Measurements from ENCODE around the gene BIRC7. TPM values are rescaled to one million over a fixed set of nuclear protein-coding genes. Genes with fewer than 3 reads are reported as not detected.
A peak's percentile ranks its signal among the peaks of the same experiment; 100 is the strongest.

The BIRC7 gene
- polyA plus RNA-seq, 1 donor (not counting 4 experiments of a cell fraction or from before 2014, with no cell fraction given) = not detected

- no peaks in the 10 kb centered on the region for H3K9me3 ChIP-seq (ENCODE audit: control insufficient read depth, low read depth, low read length)
- TF ChIP-seq EZH2 (IDR thresholded peaks at IDR 0.05; ENCODE audit: low read length) = no peak
- no peak for TF ChIP-seq CTCF (optimal IDR thresholded peaks at IDR 0.05 in 1 of 3, IDR thresholded peaks at IDR 0.05 in 1 of 3, conservative IDR thresholded peaks at IDR 0.05 in 1 of 3; ENCODE audit: extremely low read depth in 1 of 3, insufficient read depth in 2 of 3, low read length in 3 of 3)
- no peak overlapping the region for H3K9ac ChIP-seq (ENCODE audit: control insufficient read depth, extremely low read depth, insufficient read depth, low read length)
- peaks cover 5% of the 10 kb centered on the region for H3K4me1 ChIP-seq (ENCODE audit: control insufficient read depth, extremely low read depth, insufficient read depth, low read length)
- H4K20me1 ChIP-seq (ENCODE audit: control insufficient read depth, extremely low read depth, insufficient read depth, low read length) = peaks cover 62% of the 10 kb centered on the region
- no peak overlapping the region for H3K4me3 ChIP-seq (ENCODE audit: control insufficient read depth in 2 of 3, extremely low read depth in 1 of 3, insufficient read depth in 2 of 3, low read depth in 1 of 3, low read length in 3 of 3)
- dilution Hi-C loops (cut with MboI; ENCODE audit: extremely low pct_ligation_motif_present, low sequenced_read_pairs) = no loop called here
- H2AFZ ChIP-seq (ENCODE audit: control insufficient read depth, low read length) = no peak overlapping the region
- FAIRE-seq (no peak), DNase-seq (ENCODE audit: low read depth, low spot score) (no peak)
- no peak overlapping the region for H3K4me2 ChIP-seq (ENCODE audit: control insufficient read depth, extremely low read depth, insufficient read depth, low read depth, low read length)
- no peaks in the 10 kb centered on the region for H3K27me3 ChIP-seq (ENCODE audit: control insufficient read depth, extremely low read depth, insufficient read depth, low read length)
- H3K79me2 ChIP-seq (ENCODE audit: control insufficient read depth, insufficient read depth, low read length) = peaks cover 86% of the 10 kb centered on the region
- H3K36me3 ChIP-seq (ENCODE audit: control insufficient read depth in 2 of 2, extremely low read depth in 1 of 2, insufficient read depth in 2 of 2, low read length in 2 of 2) = peaks cover 39 to 42% of the 10 kb centered on the region in 2 experiments
- H3K9me1 ChIP-seq (ENCODE audit: control insufficient read depth, extremely low read depth, insufficient read depth, low read length) = peaks cover 2% of the 10 kb centered on the region
- H3K27ac ChIP-seq (ENCODE audit: control insufficient read depth, insufficient read depth, low read length) = no peak overlapping the region
Measured at GRCh38 chr20:63208346-63208909, 27.3 kb upstream of the BIRC7 start.

GRCh38 chr20:63210011-63210605 lies 25.6 kb upstream of the BIRC7 start:
- Histone ChIP-seq H3K9ac (ENCODE audit: control insufficient read depth, extremely low read depth, insufficient read depth, low read length) (no peak overlapping the region), H3K4me2 (ENCODE audit: control insufficient read depth, extremely low read depth, insufficient read depth, low read depth, low read length) (no peak overlapping the region), H3K79me2 (ENCODE audit: control insufficient read depth, insufficient read depth, low read length) (peaks cover 86% of the 10 kb centered on the region), H3K9me1 (ENCODE audit: control insufficient read depth, extremely low read depth, insufficient read depth, low read length) (peaks cover 2% of the 10 kb centered on the region), H3K36me3 (ENCODE audit: control insufficient read depth in 2 of 2, extremely low read depth in 1 of 2, insufficient read depth in 2 of 2, low read length in 2 of 2) (peaks cover 26 to 35% of the 10 kb centered on the region in 2 experiments), H3K4me1 (ENCODE audit: control insufficient read depth, extremely low read depth, insufficient read depth, low read length) (peaks cover 12% of the 10 kb centered on the region), H4K20me1 (ENCODE audit: control insufficient read depth, extremely low read depth, insufficient read depth, low read length) (peaks cover 51% of the 10 kb centered on the region), H3K27me3 (ENCODE audit: control insufficient read depth, extremely low read depth, insufficient read depth, low read length) (no peaks in the 10 kb centered on the region), H3K27ac (ENCODE audit: control insufficient read depth, insufficient read depth, low read length) (no peak overlapping the region), H3K4me3 (ENCODE audit: control insufficient read depth in 2 of 3, extremely low read depth in 1 of 3, insufficient read depth in 2 of 3, low read depth in 1 of 3, low read length in 3 of 3) (no peak overlapping the region), H2AFZ (ENCODE audit: control insufficient read depth, low read length) (no peak overlapping the region), H3K9me3 (ENCODE audit: control insufficient read depth, low read depth, low read length) (no peaks in the 10 kb centered on the region)
- FAIRE-seq (no peak), DNase-seq (ENCODE audit: low read depth, low spot score) (peak; percentile 9)
- TF ChIP-seq EZH2 (IDR thresholded peaks at IDR 0.05; ENCODE audit: low read length) = no peak
- TF ChIP-seq CTCF (optimal IDR thresholded peaks at IDR 0.05 in 1 of 3, IDR thresholded peaks at IDR 0.05 in 1 of 3, conservative IDR thresholded peaks at IDR 0.05 in 1 of 3; ENCODE audit: extremely low read depth in 1 of 3, insufficient read depth in 2 of 3, low read length in 3 of 3) = no peak
- dilution Hi-C loops (cut with MboI; ENCODE audit: extremely low pct_ligation_motif_present, low sequenced_read_pairs) = no loop called here
